ENCODE data around the gene RNF113B.

Gene RNF113B

DNA sequence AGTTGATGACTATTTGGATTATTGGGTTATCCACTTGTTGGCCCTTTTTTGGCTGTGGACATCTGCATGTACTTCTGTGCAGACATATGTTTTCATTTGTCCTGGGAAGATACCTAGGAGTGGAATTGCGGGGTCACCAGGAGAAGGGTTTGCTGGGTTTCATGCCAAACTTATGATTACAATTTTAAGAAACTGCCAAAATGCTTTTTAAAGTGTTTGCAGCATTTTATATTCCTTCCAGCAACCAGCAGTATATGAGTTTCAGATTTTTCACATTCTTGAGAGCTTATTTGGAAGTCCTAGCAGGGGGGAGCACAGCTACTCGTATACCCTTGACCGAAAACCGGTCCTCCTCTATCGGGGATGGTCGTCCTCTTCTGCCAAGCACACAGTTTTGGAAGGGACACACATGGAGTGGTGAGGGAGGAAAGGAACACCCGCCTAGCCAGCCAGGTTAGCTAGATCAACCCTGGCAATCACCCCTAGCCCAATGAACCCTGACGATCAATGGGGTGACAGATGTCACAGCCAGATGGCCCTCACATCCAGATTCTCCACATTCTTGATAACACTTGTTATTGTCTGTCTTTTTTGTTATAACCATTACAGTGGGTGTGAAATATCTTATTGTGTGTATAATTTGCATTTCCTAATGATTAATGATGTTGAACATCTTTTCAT, 26.7 kb upstream of the RNF113B start:
- DNase-seq (ENCODE audit: low spot score) = no peak

DNA sequence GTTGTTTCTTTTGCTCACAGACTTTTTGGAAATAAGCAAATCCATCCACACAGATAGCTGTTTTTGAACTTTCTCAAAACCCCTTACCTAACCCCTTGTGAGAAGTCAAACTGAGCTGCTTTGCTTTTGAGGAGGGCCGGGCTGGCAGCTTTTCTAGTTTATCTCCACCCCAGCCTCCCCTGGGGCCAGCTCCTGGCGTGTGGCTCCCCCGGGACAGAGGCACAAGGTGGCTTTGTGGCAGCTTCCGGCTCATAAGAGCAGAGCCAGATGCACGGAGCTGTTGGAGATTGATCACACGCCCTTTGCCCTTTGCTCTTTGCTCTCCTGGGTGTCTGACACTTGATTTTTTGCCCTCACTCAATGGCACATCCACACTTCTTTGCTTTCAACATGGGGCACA, 24.9 kb upstream of the RNF113B start:
- DNase-seq (ENCODE audit: low spot score) = peak; percentile 73

DNA sequence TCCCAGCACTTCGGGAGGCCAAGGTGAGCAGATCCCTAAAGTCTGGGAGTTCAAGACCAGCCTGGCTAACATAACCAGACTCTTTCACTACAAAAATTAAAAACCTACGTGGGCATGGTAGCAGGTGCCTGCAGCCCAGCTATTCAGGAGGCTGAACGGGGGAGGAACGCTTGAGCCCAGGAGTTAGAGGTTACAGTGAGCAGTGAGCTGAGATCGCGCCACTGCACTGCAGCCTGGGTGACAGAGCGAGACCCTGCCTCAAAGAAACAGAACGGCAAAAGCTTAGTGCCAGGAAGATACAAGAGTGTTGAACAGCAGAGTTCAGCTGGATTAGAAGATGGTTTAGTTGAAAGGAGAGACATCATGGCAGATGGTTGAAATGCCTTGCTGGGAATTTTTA, 24.1 kb upstream of the RNF113B start:
- DNase-seq (ENCODE audit: low spot score) = no peak

DNA sequence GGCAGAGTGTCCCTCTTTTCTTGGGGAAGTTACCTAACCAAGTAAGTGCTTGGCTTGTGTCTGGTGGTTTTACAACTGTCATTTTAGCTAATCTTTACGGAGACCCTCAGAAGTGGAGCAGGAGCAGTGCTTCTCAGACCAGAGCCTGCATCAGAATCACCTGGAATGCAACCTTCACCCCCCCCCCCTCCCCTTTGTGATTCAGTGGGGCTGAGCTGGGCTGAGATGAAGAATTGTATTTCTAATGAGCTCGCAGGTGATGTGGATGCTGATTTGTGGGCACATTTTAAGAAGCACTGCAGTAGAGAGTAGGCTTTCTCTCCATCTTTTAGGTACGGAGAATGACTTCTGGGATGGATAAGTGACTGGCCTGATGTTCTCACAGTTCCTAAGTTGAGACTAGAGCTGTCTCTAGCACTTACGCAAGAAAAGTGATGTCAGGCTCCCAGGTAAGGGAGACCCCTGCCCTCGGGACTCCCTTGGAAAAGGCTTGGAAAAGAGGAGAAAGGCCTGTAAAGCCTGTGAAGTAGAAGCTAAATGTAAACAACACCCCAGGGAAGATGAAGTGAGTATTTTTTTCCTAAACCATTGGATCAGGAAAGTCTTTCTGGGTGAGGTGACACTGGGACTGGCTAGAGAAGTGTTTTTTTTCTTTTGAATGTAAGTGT, 23.3 kb upstream of the RNF113B start:
- no peak for DNase-seq (ENCODE audit: low spot score)

DNA sequence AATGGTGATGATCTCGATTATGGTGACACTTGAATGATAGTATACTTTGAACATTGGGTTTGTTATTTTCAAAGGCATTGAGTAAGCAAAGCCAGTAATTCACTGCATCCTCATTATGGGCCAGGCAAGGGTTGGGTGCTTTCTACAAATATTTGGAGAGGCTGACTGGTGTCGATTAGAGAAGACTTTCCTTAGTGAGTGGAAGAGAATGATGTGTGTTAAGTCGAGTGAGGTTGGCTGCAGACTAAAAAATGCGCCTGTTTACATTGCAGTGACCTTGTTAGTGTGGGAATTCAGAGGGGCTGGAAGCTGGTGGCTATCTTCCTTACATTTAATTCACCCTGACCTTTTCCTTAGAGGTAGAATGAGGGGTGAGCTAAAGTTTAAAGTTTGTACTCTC, 22.4 kb upstream of the RNF113B start:
- DNase-seq (ENCODE audit: low spot score) = no peak

DNA sequence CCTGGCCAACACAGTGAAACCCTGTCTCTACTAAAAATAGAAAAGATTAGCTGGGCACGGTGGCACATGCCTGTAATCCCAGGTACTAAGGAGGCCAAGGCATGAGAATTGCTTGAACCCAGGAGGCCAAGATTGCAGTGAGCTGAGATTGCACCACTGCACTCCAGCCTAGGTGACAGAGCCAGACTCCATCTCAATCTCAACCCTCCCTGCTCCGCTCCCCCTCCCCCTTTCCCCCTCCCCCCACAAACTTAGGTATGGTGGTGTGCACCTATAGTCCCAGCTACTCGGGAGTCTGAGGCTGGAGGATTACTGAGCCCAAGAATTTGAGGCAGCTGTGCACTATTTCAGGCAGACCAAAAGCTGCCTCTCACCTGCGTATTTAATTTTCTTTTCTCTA, 21.6 kb upstream of the RNF113B start:
- DNase-seq (ENCODE audit: low spot score) = no peak

DNA sequence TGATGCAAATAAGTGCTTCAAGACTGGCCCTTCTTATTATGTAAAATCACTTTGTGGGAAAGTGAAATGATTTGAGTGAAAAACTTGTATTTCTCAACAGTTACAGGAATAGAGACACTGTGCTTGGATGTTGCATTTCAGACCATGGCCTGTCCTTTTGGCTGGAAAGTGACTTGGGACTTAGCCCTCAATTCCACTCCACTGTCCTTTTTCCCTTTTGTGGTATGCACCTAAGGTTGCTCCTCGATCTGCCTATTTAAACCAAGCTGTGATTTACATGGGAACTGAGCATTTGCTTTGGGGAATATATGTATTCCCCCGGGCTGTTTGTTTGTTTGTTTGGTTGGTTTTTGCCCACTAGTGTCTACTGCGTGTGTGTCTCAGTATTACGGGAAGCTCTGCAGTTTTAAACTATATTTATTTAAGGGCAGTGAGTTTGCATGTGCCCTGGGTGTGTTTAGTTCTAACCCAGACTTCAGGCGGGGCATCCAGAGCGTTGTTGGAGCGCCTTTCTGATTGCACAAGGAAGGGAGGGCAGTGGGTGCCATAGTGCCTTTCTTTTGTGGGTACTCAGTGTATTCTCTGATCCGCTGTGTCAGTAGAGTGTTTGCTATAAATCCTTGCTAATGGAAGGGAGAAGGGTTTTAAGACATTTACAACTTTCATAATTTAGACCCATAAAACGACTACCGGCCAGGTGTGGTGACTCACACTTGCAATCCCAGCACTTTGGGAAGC, 18.2 kb upstream of the RNF113B start:
- DNase-seq (ENCODE audit: low spot score) = no peak

DNA sequence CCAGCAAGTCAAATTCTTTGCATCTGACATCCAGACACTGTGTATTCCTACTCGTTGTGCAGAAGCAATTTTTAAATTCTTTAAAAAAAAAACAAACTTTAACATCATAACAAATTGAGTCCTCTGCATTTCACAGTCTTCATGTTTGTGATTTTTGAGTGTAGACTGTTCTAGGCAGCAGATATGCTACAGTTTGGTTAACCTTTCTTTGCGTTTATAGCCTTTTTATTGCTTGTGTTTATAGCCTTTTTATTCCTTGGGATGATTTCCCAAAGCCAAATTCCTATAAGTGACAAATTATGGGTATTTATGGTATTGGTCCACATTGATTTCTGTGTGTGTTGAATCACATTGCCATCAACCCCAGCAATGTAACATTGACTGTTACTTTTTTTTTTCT, 14.9 kb upstream of the RNF113B start:
- no peak for DNase-seq (ENCODE audit: low spot score)

DNA sequence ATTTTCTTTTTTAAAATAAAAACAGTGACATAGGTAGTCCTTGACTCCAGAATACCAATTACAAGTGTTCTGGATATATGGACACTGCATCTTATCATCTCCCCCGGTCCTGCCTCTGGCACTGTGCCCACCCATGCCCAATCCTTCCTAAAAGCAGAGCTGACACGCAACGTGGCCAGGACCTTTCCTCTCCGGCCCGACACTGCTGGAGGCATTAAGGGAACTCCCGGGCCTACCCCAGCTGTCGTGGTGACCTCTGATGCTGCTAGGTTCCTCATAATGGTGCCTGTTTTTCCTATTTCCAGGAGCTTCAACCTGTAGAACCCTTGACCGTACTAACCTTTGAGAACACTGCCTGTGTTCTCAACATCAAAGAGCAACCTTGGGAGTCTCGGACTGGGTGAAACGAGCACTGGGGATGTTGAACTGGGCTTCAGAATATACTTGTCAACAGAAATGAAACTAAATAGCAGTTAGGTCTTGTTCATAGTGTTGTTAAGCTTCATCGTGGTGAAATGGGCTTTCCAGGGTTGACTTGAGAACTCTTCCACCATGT, 13.9 kb upstream of the RNF113B start:
- no peak for DNase-seq (ENCODE audit: low spot score)

DNA sequence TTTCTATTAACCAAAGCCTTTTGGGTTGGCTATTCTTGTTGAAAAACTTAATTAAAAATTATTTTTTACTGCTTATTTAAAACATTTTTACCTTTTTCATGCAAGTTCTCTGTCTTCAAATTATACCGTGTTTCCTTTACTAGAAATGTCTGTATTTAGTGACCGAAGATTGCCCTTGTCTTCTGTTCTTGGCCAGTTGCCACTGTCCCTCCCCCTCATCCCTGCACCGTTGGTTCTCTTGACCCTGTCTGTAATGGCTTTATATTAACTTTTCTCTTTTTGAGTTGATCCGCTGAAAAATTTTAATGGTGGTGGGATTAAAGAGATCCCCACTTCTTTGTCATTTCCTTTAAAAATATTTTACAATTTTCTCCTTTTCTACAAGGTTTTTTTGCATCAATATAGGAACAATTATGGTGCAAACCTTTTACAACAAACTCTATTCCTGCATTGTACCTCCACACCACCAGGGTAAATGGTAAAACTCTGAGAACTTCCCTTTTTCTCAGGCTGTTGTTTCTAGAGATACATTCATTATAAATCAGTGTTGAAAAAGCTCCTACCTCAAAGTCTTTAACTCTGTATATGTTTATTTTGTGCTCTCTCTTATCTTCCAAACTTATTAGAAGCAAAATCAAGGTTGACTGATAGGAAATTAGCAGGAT, 12.9 kb upstream of the RNF113B start:
- DNase-seq (ENCODE audit: low spot score) = no peak

DNA sequence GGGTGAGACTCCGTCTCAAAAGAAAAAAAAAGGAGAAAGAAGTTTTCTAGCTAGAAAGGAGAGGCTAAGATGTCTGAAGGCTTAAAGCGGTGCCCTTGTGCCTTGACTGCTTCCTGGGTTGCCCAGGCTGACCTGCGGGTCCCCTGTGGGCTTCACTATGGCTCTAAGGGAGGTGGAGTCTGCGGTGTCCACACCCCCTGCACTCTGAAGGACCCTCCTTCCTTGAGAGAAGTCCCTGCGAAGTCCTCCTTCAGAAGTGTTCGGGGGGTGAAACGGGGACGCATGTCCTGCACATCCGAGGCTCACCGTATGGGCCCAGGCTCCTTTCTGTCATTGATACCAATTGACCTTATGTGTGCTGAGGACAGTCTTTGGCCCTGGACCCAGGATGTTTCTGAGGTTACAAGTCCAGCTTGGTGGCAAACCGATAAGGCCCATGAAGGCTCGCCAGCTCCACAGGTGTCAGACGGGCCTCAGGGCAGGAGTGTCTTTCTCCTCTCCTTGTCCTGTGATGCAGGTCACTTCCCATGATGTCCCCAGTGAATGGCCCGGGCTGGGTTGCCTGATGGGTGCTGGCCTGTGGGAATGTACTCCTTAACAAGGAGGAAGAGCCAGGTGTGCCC, 11.6 kb upstream of the RNF113B start:
- no peak for DNase-seq (ENCODE audit: low spot score)

DNA sequence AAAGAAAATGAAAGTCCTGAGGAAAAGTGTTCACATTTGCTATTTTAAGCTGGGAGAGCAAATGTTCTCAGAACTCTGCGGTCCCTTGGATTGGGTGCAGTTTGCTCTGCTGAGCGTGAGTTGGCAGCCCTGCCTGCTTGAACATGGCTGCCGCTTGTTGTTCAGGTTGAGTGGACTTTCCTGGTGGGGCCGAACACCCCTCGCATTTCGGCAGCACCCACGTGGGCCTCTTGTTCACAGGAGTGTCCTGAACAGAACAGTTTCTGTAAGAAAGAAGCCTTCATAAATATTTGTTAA, 10.8 kb upstream of the RNF113B start:
- DNase-seq (ENCODE audit: low spot score) = no peak

DNA sequence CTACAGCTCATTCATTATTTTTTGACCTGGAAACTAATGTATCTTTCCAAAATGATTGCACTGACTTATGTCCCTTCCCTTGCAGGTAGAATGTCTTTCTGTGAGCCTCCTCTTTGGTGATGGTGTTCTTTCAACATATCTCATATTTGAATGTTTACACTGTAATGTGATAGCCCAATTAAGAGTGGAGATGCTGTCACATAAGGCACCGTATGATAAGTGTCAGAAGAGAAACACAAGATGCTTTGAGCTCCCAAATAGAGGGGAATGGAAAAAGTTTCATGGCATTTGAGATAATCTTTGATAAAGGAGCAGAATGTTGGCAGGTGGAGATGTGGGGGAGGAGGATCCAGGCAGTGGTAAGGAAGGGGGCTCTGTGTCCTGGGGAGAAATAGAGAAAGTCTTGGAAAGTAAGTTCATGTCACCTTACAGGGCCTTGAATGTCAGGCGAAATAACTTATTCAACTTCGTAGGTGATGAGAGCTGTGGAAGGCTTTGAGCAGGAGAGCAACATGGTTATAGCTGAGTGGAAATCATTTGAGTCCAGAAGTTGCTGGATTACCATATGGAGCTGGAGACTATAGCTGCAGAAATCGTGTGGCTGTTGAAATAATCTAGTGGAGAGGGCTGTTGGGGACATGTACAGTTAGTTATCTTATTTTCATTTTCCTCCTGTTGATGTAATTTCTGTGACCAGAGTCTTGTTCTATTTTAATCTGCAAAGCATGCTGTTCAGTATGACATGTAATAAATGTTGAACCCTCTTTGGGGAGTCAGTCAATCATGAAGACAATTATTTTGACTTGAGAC, 10.3 kb upstream of the RNF113B start:
- DNase-seq (ENCODE audit: low spot score) = no peak

DNA sequence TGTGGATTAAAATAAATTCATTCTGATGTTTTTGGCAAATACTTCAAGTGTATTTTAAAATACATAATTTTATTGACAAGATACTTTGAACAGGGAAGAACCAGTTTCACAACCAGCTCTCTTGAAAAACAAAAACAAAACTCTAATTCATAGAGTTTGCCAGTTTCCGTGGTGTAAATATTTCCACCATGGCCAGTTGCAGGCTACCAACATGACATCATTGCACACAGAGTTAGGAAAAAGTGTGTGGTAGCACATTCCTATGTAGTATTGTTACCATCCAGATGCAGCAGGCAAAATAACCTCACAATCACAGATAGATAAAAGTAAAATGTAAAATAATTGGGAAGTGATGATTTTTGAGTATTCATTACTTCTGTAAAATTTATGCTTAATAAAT, 7.7 kb upstream of the RNF113B start:
- no peak for DNase-seq (ENCODE audit: low spot score)

DNA sequence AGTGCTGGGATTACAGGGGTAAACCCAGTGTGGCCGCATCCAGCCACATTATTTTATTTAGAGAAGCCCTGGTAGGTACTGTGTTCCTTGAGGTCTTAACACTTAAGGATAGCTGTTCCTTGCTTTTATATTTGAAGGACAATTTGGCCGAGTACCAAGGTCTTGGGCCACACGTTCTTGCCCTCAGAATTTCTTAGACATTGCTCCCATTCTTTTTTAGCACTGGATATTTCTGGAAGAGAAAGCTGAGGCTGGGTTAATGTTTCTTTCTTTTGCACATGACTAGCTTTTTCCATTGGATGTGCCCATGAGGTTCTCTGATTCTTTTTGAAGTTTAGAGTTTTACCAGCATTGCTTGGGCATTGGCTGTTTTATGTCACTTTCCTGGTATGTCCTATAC, 5.5 kb upstream of the RNF113B start:
- DNase-seq (ENCODE audit: low spot score) = no peak

DNA sequence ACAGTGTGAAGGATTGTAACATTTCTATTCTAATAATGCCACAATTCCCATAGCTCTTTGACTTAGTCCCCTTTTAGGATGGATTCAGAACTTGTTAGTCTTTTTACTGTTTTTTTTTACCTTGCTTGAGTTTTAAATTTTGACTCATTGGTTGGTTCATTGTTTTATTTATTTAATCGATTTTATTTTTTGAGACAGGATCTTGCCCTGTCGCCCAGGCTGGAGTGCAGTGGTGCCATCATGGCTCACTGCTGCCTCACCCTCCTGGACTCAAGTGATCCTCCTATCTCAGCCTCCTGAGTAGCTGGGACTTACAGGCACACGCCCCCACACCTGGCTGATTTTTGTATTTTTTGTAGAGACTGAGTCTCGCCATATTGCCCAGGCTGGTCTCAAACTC, 5.1 kb upstream of the RNF113B start:
- no peak for DNase-seq (ENCODE audit: low spot score)

DNA sequence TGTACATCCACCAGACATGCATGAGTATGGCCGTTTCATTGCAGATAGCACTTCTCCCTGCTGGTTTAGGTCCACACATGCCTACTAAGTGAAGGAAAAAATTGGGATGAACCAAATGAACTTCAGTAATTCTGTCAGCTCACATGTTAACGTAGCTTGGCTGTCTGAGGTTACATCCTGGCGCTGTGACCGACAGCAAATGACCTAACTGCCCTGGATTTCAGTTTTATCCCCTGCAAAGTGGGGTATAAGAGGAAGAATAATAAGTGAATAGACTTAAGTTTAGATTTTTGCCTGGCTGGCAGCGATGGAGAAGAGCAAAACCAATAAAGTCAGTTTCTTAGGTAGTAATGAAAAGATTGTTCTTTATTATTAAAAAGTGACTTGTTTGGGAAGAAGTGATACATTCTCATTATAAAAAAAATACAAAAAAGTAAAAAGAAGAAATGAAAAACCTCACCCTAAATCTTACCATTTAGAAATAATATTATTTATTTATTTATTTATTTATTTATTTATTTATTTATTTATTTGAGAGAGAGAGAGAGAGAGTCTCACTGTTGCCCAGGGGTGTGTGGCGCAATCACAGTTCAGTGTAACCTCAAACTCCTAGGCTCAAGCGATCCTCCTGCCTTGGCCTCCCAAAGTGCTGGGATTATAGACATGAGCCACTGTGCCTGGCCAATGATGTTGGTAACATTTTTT, 4.2 kb upstream of the RNF113B start:
- DNase-seq (ENCODE audit: low spot score) = no peak

DNA sequence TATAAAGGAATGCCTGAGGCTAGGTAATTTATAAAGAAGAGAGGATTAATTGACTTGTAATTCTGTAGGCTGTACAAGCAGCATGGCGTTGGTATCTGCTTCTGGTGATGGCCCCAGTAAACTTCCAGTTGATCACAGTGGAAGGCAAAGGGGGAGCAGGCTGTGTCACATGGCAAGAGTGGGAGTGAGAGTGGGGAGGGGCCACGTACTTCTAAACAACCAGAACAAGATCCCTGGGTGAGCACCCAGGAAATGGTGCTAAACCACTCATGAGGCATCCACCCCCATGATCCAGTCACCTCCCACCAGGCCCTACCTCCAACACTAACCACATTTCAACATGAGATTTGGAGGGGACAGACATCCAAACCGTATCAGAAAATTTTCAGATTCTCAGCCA, 3.0 kb upstream of the RNF113B start:
- DNase-seq (ENCODE audit: low spot score) = no peak

DNA sequence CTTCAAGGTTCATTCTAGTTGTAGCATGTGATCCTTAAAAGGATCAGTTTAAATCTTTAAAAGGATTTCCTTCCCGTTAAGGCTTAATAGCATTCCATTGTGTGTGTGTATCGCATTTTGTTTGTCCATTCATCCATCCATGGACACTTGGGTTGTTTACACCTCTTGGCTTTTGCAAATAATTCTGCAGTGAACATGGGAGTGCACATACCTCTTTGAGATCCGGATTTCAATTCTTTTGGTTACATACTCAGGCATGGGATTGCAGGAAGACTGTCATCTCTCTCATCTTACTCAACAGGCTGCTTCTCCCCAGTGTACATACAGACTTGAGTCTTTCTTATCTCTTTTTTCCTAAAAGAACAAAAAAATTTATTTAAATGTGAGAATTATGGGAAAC, 1.2 kb downstream of the RNF113B start:
- DNase-seq (ENCODE audit: low spot score) = no peak

DNA sequence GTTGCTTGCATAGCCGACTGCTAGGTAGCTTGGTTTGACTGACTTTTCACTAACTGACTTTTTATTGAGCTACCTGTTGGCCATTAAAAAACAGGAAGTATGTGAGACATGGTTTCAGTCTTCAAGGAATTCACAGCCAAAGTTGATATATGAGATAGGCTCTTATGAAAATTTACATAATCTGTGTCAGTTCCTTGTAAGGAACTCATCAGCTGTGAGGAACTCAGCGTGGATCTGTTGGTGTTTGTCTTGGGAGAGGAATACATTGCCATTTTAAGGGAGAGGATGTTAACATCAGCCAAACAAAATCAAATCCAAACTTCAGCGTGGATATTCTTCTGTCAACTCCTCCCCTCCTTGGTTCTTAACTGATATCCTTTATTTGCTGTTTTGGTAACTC, 2.0 kb downstream of the RNF113B start:
- no peak for DNase-seq (ENCODE audit: low spot score)

DNA sequence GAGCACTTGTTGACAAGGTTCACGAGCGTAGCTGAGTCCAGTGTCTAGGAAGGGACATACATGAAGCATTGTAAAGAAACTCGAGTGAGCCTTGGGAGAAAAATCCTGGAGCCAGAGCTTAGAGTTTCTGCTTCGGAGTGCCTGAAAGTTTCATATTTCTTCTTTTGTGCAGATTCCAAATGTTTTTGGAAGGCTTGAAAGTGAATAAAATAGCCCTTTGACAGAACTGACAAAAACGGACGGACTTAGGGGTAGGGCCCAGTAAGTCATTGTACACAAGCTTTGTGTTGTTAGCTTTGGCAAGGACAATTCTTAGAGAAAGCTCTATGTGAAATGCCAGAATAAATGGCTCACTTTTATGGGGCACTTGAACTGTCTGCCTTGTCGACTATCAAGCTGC, 2.8 kb downstream of the RNF113B start:
- no peak for DNase-seq (ENCODE audit: low spot score)
